Endothelial cell (in vitro differentiated cells): ENCODE measurements around the gene SNCAIP. TPM values are rescaled to one million over a fixed set of nuclear protein-coding genes. Genes with fewer than 3 reads are reported as not detected.

ENCODE experiments used
- DNase-seq: peaks from one replicate; pipeline ENCODE4 v3.0.0; 2021; ENCODE audit warnings: low spot score
- H3K27ac Mint-ChIP-seq: one replicate; pipeline ENCODE4 v1.8.0; 2021; ENCODE audit warnings: mixed read lengths, inconsistent platforms; ENCODE audit not compliant: unreplicated experiment
- H3K27me3 Mint-ChIP-seq: one replicate; pipeline ENCODE4 v1.8.0; 2021; ENCODE audit warnings: mild to moderate bottlenecking, moderate library complexity, mixed read lengths, inconsistent platforms; ENCODE audit not compliant: unreplicated experiment
- H3K36me3 Mint-ChIP-seq: one replicate; pipeline ENCODE4 v1.8.0; 2021; ENCODE audit warnings: mild to moderate bottlenecking, low read depth, mixed read lengths, inconsistent platforms; ENCODE audit not compliant: unreplicated experiment
- H3K4me1 Mint-ChIP-seq: one replicate; pipeline ENCODE4 v1.8.0; 2021; ENCODE audit warnings: mild to moderate bottlenecking, mixed read lengths, inconsistent platforms; ENCODE audit not compliant: unreplicated experiment
- H3K4me3 Mint-ChIP-seq: one replicate; pipeline ENCODE4 v1.8.0; 2021; ENCODE audit warnings: mild to moderate bottlenecking, mixed read lengths, inconsistent platforms; ENCODE audit not compliant: unreplicated experiment
- H3K9me3 Mint-ChIP-seq: one replicate; pipeline ENCODE4 v1.8.0; 2021; ENCODE audit warnings: mixed read lengths, inconsistent platforms; ENCODE audit not compliant: unreplicated experiment
- CTCF ChIP-seq: fragments of 200-600 bp; sonication (generic); IDR thresholded peaks from one replicate; pipeline ENCODE4 v1.5.0; 2021; ENCODE audit warnings: antibody characterized with exemption; ENCODE audit not compliant: unreplicated experiment
- total RNA-seq: library from RNA; stranded (reverse); fragmentation: NEBNext Ultra II Directional; extraction: Animal tissue kit (Norgen Biotek cat#: 25700); gene quantifications from one replicate; pipeline ENCODE4 v1.2.1, GENCODE V29; 2021; ENCODE audit not compliant: unreplicated experiment

The SNCAIP gene
- total RNA-seq, 1 donor from 2014 or later, result 254 TPM

- no peak overlapping the region for H3K27ac Mint-ChIP-seq
- no peak for TF ChIP-seq CTCF
- no peak overlapping the region for H3K4me3 Mint-ChIP-seq
- no peak for DNase-seq
- H3K9me3 Mint-ChIP-seq, result no peaks in the 10 kb centered on the region
- H3K27me3 Mint-ChIP-seq, result no peaks in the 10 kb centered on the region
- H3K36me3 Mint-ChIP-seq, result peaks cover 50% of the 10 kb centered on the region
- peaks cover 2% of the 10 kb centered on the region for H3K4me1 Mint-ChIP-seq
These were observed 115.6 kb downstream of the SNCAIP start for GRCh38 chr5:122427621-122428020.

GRCh38 chr5:122429545-122430318 is 117.7 kb downstream of the SNCAIP start:
- H3K27me3 Mint-ChIP-seq, result no peaks in the 10 kb centered on the region
- no peaks in the 10 kb centered on the region for H3K4me1 Mint-ChIP-seq
- no peak for DNase-seq
- no peak for TF ChIP-seq CTCF
- H3K36me3 Mint-ChIP-seq, result peaks cover 52% of the 10 kb centered on the region
- no peak overlapping the region for H3K27ac Mint-ChIP-seq
- H3K9me3 Mint-ChIP-seq, result no peaks in the 10 kb centered on the region
- H3K4me3 Mint-ChIP-seq, result no peak overlapping the region

- Mint-ChIP-seq H3K4me1 (no peaks in the 10 kb centered on the region), H3K36me3 (peaks cover 50% of the 10 kb centered on the region), H3K4me3 (no peak overlapping the region), H3K27ac (no peak overlapping the region), H3K27me3 (no peaks in the 10 kb centered on the region), H3K9me3 (no peaks in the 10 kb centered on the region)
- no peak for DNase-seq
- no peak for TF ChIP-seq CTCF
These were observed 118.2 kb downstream of the SNCAIP start for GRCh38 chr5:122430319-122430586.

GRCh38 chr5:122431298-122431697 is 119.3 kb downstream of the SNCAIP start:
- TF ChIP-seq CTCF, result no peak
- no peaks in the 10 kb centered on the region for H3K9me3 Mint-ChIP-seq
- H3K27me3 Mint-ChIP-seq, result no peaks in the 10 kb centered on the region
- no peak for DNase-seq
- H3K4me1 Mint-ChIP-seq, result no peaks in the 10 kb centered on the region
- H3K4me3 Mint-ChIP-seq, result no peak overlapping the region
- peaks cover 43% of the 10 kb centered on the region for H3K36me3 Mint-ChIP-seq
- no peak overlapping the region for H3K27ac Mint-ChIP-seq

GRCh38 chr5:122434205-122434970 is 122.4 kb downstream of the SNCAIP start:
- no peak for TF ChIP-seq CTCF
- H3K4me1 Mint-ChIP-seq, result no peaks in the 10 kb centered on the region
- H3K27ac Mint-ChIP-seq, result no peak overlapping the region
- H3K4me3 Mint-ChIP-seq, result no peak overlapping the region
- DNase-seq, result no peak
- no peaks in the 10 kb centered on the region for H3K27me3 Mint-ChIP-seq
- H3K9me3 Mint-ChIP-seq, result no peaks in the 10 kb centered on the region
- peaks cover 46% of the 10 kb centered on the region for H3K36me3 Mint-ChIP-seq
